Loucy (cell line): Measurements from ENCODE around the gene SHANK3.

Source experiments
- H2AFZ ChIP-seq: fragments of 200-600 bp; sonication (generic); 2 replicates; pipeline ENCODE4 v1.6.0; 2016; ENCODE audit warnings: antibody characterized with exemption, mild to moderate bottlenecking, low read length, moderate library complexity
- H3F3A ChIP-seq: fragments of 200-600 bp; 2 replicates; pipeline ENCODE4 v1.6.0; 2016; ENCODE audit warnings: antibody characterized with exemption, low read depth, mild to moderate bottlenecking
- H3K27me3 ChIP-seq: fragments of 200-600 bp; sonication (generic); 2 replicates; pipeline ENCODE4 v1.6.1; 2014; ENCODE audit warnings: low read length, mild to moderate bottlenecking; ENCODE audit not compliant: insufficient read depth, poor library complexity, severe bottlenecking
- H3K36me3 ChIP-seq: fragments of 200-600 bp; sonication (generic); 2 replicates; pipeline ENCODE4 v1.6.1; 2016; ENCODE audit warnings: low read length; ENCODE audit not compliant: insufficient read depth
- H3K4me1 ChIP-seq: fragments of 200-600 bp; sonication (generic); 2 replicates; pipeline ENCODE4 v1.5.1; 2014; ENCODE audit warnings: low read length, mild to moderate bottlenecking; ENCODE audit not compliant: insufficient read depth, poor library complexity, severe bottlenecking
- H3K4me2 ChIP-seq: fragments of 200-600 bp; sonication (generic); 2 replicates; pipeline ENCODE4 v1.6.0; 2014; ENCODE audit warnings: antibody characterized with exemption, low read length, low read depth, mild to moderate bottlenecking; ENCODE audit not compliant: poor library complexity, severe bottlenecking
- H3K4me3 ChIP-seq: fragments of 200-600 bp; sonication (generic); 2 replicates; pipeline ENCODE4 v1.5.1; 2014; ENCODE audit warnings: low read length, mild to moderate bottlenecking, mixed read lengths; ENCODE audit not compliant: poor library complexity, severe bottlenecking
- H3K79me2 ChIP-seq: fragments of 200-600 bp; sonication (generic); 2 replicates; pipeline ENCODE4 v1.6.1; 2014; ENCODE audit warnings: low read length; ENCODE audit not compliant: insufficient read depth
- H3K9ac ChIP-seq: fragments of 200-600 bp; sonication (generic); 2 replicates; pipeline ENCODE4 v1.6.0; 2014; ENCODE audit warnings: mild to moderate bottlenecking, low read depth, low read length, moderate library complexity; ENCODE audit not compliant: poor library complexity, severe bottlenecking
- H3K9me2 ChIP-seq: fragments of 200-600 bp; sonication (generic); replicated peaks from 2 replicates; pipeline ENCODE4 v1.6.1; 2016; ENCODE audit warnings: low read depth, low read length, mixed read lengths
- H3K9me3 ChIP-seq: fragments of 200-600 bp; sonication (generic); 2 replicates; pipeline ENCODE4 v1.6.1; 2014; ENCODE audit warnings: mild to moderate bottlenecking, antibody characterized with exemption, low read length, low read depth; ENCODE audit not compliant: insufficient read depth
- H4K20me1 ChIP-seq: fragments of 200-600 bp; sonication (generic); 2 replicates; pipeline ENCODE4 v1.6.0; 2014; ENCODE audit warnings: antibody characterized with exemption, low read length, mild to moderate bottlenecking; ENCODE audit not compliant: insufficient read depth, poor library complexity, severe bottlenecking
- CTCF ChIP-seq: fragments of 200-600 bp; sonication (generic); conservative IDR thresholded peaks from 2 replicates; pipeline ENCODE4 v1.5.1; 2014; ENCODE audit warnings: mild to moderate bottlenecking, antibody characterized with exemption, low read length
- EZH2phosphoT487 ChIP-seq: fragments of 200-600 bp; IDR thresholded peaks from 2 replicates; pipeline ENCODE4 v1.6.1; 2018; ENCODE audit warnings: antibody characterized with exemption, mild to moderate bottlenecking, moderate library complexity, borderline replicate concordance

Gene SHANK3

GRCh38 chr22:50694099-50694605 lies 21.5 kb downstream of the SHANK3 start:
- peak; percentile 39 for TF ChIP-seq CTCF
- no peak for TF ChIP-seq EZH2phosphoT487
- no peak overlapping the region for H2AFZ ChIP-seq
- H4K20me1 ChIP-seq: peaks cover 21% of the 10 kb centered on the region

GRCh38 chr22:50694766-50695420 lies 22.3 kb downstream of the SHANK3 start:
- peaks cover 42% of the 10 kb centered on the region; the same call in 1 of the 2 replicates for H3K79me2 ChIP-seq
- no peak for TF ChIP-seq EZH2phosphoT487
- TF ChIP-seq CTCF: no peak
- peaks cover 21% of the 10 kb centered on the region for H4K20me1 ChIP-seq
- no peak overlapping the region for H3K9ac ChIP-seq
- H3F3A ChIP-seq: no peaks in the 10 kb centered on the region
- H3K4me3 ChIP-seq: no peak overlapping the region
- no peaks in the 10 kb centered on the region for H3K27me3 ChIP-seq
- H3K9me2 ChIP-seq: no peaks in the 10 kb centered on the region
- H3K4me2 ChIP-seq: no peak overlapping the region
- H2AFZ ChIP-seq: no peak overlapping the region
- H3K9me3 ChIP-seq: no peaks in the 10 kb centered on the region
- peaks cover 29% of the 10 kb centered on the region; the same call in 1 of the 2 replicates for H3K36me3 ChIP-seq
- peaks cover 13% of the 10 kb centered on the region for H3K4me1 ChIP-seq

More at GRCh38 chr22:50694099-50694605, 21.5 kb downstream of the SHANK3 start:
- no peak overlapping the region for H3K4me3 ChIP-seq
- no peak overlapping the region for H3K4me2 ChIP-seq
- no peaks in the 10 kb centered on the region for H3F3A ChIP-seq
- H3K79me2 ChIP-seq: peaks cover 39% of the 10 kb centered on the region; the same call in 1 of the 2 replicates
- H3K36me3 ChIP-seq: peaks cover 25% of the 10 kb centered on the region; the same call in 1 of the 2 replicates
- H3K9ac ChIP-seq: no peak overlapping the region
- peaks cover 13% of the 10 kb centered on the region for H3K4me1 ChIP-seq
- H3K9me2 ChIP-seq: no peaks in the 10 kb centered on the region
- no peaks in the 10 kb centered on the region for H3K27me3 ChIP-seq
- H3K9me3 ChIP-seq: no peaks in the 10 kb centered on the region

- TF ChIP-seq EZH2phosphoT487: no peak
- Histone ChIP-seq H3K27me3 (no peaks in the 10 kb centered on the region), H3K9me3 (no peaks in the 10 kb centered on the region), H3K4me1 (peaks cover 13% of the 10 kb centered on the region), H2AFZ (no peak overlapping the region), H3F3A (no peaks in the 10 kb centered on the region), H3K4me3 (no peak overlapping the region), H3K79me2 (peaks cover 39% of the 10 kb centered on the region; the same call in 1 of the 2 replicates), H4K20me1 (peaks cover 21% of the 10 kb centered on the region), H3K9ac (no peak overlapping the region), H3K36me3 (peaks cover 36% of the 10 kb centered on the region; the same call in 1 of the 2 replicates), H3K4me2 (no peak overlapping the region), H3K9me2 (no peaks in the 10 kb centered on the region)
These were observed 23.0 kb downstream of the SHANK3 start for GRCh38 chr22:50695421-50696250.
